Keratinocyte (primary cell): ENCODE results near the gene HOTAIR.

ENCODE experiments used
- CTCF ChIP-seq, 3 experiments: IDR thresholded peaks in 1 of 3; conservative IDR thresholded peaks in 1 of 3; optimal IDR thresholded peaks in 1 of 3; 2 replicates in 2 of 3; 3 replicates in 1 of 3; pipeline versions ENCODE3 to v1.5.1; 2011; ENCODE audit warnings: low read length in 3 of 3, mild to moderate bottlenecking in 3 of 3, moderate library complexity in 2 of 3, control low read depth in 1 of 3, inconsistent platforms in 1 of 3; ENCODE audit not compliant: insufficient read depth in 2 of 3; ENCODE audit errors: extremely low read depth in 1 of 3
- EZH2 ChIP-seq: IDR thresholded peaks from one replicate; pipeline ENCODE4 v1.6.1; 2012; ENCODE audit warnings: inconsistent platforms, mild to moderate bottlenecking, low read length, moderate library complexity

GRCh38 chr12:53941187-53941586 is 33.6 kb downstream of the HOTAIR start:
- TF ChIP-seq CTCF (optimal IDR thresholded peaks at IDR 0.05 in 1 of 3, IDR thresholded peaks at IDR 0.05 in 1 of 3, conservative IDR thresholded peaks at IDR 0.05 in 1 of 3; ENCODE audit: extremely low read depth in 1 of 3, insufficient read depth in 2 of 3, low read length in 3 of 3) = no peak
- no peak for TF ChIP-seq EZH2
